SKM-1 treated with dmso at 0.1 percent for 144 hours (cell line): ENCODE data around the gene KCNAB2.

Experiments used
- DNase-seq: peaks from one replicate; lab custom pipeline; 2025; ENCODE audit not compliant: unreplicated experiment; lab: John Stamatoyannopoulos, UW

The KCNAB2 gene

DNA sequence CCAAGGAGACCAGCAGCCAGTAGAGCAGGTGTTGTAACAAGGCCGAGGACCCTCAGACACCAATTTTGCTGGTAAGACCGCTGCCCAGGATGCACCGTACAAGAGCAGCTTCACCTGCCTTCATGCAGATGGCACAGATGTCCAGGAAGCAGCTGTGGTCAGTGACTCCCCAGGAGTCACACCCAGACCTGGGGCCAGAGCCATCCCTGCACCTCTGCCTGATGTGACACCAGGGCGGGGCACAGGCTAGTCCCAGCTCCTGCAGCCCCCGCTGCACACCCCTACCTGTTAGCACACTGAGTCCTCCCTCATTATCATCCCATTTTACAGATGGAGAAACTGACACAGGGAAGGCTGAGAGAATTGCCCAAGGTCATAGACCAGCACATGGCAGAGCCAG is 16.3 kb upstream of the KCNAB2 start:
- no peak for DNase-seq

DNA sequence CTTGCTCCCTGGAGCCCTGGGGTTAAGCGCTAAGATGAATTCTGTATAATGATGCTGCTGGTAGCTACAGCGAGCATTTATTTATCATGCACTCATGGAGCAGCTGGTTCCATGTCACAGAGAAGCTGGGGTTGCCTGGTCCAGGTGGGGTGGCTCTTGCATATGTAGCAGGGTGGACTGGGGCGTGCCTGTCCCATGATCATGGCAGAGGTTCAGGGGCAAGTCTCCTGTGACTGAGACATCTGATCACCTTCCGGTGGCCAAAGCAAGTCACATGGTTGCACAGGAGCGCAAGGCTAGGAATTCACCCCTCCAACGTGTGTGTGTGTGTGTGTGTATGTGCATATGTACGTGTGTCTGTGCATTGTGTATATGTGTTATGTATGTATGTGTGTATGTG is 15.6 kb upstream of the KCNAB2 start:
- no peak for DNase-seq

DNA sequence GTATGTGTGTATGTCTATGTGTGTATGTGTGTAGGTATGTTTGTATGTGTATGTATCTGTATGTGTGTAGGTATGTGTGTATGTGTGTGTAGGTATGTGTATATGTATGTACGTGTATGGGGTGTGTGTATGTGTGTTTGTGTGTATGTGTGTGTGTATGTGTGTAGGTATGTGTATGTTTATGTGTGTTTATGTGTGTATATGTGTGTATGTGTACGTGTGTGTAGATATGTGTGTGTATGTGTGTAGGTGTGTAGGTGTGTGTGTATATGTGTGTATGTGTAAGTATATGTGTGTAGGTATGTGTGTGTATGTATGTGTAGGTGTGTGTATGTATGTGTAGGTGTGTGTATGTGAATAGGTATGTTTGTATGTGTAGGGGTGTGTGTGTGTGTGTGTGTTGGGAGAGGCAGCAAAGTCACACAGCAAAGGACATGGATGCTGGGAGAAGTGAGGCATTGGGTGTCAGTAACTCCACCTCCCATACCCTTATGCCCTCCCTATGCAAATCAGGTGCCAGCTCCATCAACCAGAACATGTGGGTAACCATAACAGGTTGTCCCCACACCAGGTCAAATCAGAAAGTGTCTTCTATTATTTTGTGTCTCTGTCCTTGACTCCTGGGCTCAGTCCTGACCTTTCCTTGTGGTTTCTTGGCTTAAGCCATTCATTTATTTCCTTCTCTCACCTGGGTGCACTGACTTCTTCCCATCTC is 15.0 kb upstream of the KCNAB2 start:
- DNase-seq: no peak

DNA sequence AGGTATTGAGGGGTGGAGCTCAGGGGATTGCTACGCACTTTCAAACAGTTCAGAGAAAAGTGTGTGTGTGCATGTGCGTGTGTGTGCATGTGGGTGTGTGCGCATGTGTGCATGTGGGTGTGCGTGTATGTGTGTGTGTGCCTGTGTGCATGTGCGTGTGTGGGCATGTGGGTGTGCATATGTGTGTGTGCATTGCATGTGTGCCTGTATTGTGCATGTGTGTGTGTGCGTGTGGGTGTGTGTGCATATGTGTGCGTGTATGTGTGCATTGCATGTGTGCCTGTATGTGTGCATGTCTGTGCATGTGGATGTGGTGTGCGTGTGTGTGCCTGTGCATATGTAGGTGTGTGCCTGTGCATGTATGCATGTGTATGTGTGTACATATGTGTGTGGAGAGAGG is 12.6 kb upstream of the KCNAB2 start:
- no peak for DNase-seq

DNA sequence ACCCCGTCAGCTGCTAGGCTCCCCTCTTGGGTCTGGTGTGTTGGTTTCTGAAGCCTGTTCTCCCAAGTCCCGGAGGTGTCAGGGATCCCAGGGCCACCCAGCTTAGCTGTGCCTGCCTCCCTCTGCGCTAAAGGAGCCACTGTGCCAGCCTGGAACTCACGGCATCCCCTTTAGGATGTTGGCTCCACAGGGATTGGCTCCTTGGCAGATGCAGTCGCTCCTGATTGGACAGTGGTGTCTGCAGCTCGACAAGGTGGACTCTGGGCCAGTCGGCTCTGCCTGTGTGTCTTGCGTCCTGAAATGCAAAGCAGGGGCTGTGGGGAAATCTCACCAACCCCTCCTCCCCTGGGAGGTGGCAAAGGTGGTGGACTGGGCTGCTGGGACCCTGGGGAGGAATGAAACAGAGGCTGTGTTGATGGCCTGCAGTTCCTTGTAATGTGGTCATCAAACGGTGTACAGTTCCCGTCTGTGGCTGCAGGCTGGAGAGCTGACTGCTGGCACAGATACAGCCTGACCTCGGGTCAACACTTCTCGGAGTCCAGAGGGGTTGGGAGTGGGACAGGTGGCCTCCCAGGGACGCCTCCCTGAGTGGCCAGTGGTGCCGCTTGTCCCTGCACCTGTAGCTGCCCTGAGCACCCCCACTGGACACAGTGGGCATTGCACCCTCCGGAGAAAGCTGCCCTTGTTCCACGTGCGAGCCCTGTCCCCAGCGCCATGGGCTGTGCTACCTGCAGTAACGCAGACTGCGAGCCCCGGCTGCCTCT is 11.5 kb upstream of the KCNAB2 start:
- no peak for DNase-seq

DNA sequence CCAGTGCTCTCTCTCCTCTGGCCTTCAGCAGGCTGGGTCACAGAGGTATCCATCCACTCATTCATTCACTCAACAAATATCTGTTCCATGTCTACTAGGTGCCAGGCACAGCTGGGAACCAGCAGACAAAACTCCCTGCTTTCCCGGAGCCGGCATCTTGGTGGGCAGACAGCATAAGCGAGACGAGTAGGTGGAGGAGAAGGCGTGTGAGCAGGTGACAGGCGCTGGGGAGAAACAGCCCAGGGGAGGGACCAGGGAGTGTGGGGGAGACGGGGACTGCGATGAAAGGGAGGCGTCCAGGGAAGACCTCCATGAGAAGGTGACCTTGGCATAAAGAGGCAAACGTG is 11.0 kb upstream of the KCNAB2 start:
- no peak for DNase-seq

DNA sequence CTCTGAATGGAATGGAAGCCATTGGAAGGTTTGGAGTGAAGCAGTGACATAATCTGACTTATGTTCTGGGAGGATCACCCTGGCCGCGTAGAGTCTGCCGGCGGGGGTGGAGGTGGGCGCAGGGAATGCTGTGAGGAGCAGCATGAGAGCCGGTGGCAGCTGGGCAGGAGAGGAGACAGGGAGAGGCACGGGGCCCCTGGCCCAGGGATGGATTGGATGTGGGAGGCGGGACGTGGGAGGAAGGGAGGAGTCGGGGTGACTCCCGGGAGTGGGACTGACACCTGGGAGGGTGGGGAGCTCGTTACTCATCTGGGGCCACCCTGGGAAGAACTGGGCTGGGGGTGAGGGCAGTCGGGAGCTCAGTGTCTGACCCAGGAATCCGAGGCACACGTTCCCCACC is 10.4 kb upstream of the KCNAB2 start:
- no peak for DNase-seq

DNA sequence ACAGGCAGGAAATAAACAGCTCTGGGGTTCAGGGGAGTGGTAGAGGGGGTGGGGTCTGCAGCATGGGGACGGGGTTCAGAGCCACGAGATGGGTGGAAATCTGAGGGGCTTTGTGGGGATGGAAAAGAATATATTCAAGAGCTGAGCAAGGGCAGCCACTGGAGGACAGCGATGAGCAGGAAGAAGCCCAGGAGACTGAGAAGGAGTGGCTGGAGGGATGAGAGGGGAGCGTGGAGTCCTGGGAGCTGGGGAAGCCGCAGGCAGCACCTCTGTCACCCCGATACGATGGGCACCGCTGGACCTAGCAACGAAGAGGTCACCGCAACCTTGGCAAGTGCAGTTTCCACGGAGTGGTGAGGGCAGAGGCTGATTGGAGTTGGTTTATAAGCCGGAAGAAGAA is 10.0 kb upstream of the KCNAB2 start:
- DNase-seq: no peak

DNA sequence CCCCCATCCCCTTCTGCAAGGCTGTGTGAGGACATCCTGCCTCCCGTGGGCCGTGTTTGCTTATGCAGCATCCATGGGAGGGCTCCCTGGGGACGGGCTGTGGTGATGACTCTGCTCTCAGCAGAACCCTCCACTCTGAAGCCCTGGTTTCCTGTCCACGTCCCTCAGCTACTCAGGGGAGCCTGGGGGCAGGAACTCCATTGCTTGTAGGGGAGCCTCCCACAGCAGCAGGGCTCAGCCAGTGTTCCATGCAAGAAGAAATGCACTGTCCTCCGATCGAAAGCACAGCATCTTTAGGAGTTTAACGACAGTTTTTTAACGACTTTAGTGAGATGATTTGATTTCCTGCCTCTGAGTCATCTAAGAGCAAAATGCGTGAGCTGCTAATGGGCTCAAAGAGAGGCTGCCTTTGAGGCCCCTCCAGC is 8.3 kb upstream of the KCNAB2 start:
- no peak for DNase-seq

DNA sequence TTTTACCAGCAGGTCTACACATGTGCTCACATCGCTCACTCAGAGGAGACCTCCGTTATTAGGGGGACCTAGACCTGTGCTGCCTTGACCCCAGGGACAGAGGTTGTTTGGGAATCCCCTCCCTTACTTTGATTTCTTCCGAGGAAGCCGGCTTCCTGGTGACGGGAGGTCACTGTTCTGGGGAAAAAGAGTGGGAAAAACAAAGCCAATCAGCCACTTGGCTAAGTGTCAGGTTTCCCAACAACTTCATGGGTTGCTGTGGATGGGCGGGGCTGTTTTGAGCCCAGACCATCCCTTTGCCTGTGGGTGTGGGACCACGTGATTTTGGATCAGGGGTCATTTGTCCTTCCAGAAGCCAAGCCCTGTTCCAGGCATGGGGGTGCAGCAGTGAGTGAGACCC is 7.1 kb upstream of the KCNAB2 start:
- no peak for DNase-seq

DNA sequence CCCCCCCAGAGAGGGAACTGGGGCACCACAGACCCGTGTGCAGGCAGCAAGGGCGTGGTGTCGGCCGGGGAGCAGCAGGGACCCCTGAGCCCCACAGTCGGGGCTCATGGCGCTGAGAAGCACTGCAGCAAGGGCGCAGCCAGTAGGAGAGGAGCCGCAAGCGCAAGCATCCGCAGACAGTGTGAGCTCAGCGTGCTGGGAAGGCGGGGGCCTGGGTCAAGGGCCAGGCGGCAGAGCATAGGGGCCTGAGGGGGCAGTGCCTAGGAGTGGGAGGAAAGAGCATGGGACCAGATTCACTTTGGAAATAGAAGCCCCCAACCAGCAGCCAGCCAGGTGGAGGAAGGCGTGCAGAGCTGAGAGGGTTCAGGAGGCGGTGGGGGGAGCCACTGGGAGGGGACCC is 6.7 kb upstream of the KCNAB2 start:
- no peak for DNase-seq

DNA sequence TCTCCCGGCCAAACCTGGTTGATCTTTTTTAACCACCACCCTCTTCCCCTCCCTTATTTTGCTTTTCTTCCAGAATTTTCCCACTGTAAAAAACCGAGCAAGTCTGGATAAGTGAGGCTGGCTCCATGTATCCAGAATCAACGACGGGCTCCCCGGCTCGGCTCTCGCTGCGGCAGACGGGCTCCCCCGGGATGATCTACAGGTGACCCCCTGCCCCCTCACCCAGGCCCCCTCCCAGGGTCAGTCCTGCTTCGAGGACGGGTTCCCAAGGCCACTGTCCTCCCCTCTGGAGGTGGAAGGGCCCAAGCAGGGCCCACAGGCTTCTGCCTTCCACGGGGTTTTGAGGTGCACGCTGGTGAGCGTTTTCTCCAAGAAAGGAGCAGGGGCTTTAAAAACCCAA is 5.2 kb upstream of the KCNAB2 start:
- no peak for DNase-seq

DNA sequence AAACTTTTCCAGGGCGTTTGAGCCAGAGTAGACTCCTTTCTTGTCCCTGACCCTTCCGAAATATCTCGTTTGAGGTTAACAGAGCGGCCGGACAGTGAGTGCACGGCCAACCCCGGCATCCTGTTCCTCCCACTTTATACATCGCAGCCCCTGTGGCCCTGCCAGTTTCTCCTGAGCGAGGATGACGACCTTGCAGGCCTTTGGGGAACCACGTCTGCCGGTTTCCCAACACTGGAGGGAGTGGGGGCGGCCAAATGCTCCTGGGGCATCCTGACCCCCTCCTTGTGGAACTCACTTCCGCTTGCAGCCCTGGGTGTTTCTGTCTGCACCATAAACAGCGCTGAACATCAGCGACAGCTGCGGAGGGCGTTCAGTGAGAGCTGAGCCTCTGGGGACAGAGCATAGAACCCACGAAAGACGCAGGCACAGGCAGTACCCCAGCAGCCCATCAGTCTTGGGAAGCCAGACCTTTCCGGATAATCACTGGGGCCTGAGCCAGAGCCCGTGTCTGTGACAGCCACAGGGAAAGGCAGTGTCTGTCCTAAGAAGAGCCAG is 4.8 kb upstream of the KCNAB2 start:
- no peak for DNase-seq

DNA sequence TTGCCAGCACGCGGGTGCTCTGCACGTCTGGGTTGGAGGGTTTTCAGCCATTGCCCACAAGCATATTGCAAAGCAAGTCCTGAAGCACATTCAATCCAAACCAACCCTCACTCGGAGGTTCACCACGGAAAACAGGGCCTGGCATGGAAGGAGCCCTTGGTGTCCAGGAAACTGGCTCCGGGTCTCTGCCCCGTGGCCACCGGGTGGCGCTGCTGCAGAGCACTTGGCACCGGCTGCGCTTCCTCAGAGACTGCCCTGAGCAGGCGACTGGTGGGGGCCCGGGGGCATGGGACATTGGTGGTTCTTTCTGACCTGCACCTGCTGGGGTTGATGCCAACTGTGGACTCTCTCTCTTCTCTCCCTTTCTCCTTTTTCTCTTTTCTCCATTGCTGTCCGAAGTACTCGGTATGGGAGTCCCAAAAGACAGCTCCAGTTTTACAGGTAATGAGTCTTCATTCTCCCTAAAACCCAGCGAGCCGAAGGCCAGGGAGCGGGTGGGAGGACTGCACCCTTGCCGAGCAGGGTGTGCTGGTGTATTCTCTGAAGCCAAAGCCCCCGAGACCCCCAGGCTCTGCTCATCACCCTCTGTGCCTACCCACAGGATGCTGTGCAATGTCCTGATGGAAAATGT is 4.1 kb upstream of the KCNAB2 start:
- no peak for DNase-seq

DNA sequence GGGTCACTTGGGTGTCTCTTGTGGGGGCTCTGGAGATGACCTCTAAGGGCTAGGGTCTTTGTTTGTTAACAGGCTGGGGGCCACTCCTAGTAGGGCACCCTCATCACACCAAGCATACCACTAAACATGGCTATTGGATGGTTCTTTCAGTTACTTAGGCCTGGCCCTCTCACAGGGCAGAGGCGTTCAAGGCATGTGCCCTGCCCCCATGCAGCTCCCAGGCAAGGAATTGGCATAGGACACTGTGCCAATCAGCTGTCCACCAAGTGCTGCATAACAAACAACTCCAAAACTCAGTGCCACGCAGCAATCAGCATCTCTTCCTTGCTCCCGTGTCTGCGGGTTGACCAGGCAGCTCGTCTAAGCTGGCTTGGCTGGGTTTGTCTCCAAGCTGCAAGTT is 2.1 kb upstream of the KCNAB2 start:
- no peak for DNase-seq

DNA sequence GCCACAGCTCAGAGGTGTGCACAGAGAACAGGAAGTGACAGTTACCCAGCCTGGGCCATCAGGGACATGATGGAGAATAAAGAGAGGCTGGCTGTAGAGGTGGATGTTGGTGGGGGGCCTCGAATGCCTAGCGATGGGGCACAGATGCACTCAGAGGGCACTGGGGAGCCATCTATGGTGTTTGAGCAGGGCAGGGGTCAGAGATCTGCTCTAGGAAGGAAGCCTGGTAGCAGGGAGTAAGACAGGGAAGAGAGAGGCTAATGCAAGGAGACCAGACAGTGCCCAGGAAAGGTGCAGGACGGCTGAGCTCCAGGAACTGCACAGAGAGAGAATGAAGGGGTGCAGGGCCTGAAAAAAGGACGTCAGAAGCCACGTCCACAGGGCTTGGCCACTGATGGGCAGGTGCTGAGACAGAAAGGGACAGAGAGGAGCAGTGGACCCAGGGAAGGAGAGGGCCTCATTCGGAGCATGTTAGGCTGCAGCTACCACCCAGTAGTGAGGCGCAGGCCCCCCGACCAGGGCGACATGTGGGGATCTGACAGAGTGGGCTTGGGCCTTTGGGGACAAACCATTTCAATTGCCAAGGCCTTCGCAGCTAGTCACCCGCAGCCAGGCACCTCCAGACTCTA is 1.1 kb upstream of the KCNAB2 start:
- no peak for DNase-seq

DNA sequence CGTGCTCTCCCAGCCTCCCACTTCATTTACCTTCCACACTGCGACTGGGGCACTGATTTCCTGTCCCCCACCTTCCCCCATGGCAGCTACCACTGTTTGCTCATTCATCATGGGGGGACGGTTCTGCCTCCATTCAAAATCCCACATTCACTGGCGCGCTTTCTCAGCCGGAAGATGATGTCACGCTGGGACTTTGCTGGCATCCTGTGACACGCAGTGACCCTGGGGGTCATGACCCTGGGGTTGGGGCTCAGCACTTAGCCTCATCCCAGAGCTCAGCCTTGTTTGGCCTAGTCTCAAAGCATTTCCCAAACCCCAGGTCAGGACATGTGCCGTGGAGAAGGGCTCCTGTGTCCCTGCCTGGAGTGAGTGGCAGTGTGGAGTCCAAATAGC is 582 bp upstream of the KCNAB2 start:
- DNase-seq: no peak

DNA sequence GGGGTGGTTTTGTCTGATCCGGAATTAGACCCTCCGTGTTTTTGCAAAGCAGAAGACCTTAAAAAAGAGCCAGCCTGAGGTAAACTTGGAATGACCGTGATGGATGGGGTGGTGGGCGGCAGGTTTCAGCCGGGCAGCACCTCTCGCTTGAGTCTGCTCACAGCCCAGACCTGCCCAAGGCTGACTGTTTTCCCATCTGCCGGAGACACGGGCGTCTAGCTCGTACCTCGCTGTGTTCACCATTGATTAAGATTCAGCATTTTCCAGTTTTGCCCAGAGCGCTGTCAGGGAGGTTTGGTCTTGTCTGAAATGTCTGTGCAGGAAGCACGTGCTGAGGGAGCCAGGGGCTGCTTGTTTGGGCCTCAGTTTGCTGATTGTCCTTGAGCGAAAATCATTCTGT is 591 bp downstream of the KCNAB2 start:
- no peak for DNase-seq

DNA sequence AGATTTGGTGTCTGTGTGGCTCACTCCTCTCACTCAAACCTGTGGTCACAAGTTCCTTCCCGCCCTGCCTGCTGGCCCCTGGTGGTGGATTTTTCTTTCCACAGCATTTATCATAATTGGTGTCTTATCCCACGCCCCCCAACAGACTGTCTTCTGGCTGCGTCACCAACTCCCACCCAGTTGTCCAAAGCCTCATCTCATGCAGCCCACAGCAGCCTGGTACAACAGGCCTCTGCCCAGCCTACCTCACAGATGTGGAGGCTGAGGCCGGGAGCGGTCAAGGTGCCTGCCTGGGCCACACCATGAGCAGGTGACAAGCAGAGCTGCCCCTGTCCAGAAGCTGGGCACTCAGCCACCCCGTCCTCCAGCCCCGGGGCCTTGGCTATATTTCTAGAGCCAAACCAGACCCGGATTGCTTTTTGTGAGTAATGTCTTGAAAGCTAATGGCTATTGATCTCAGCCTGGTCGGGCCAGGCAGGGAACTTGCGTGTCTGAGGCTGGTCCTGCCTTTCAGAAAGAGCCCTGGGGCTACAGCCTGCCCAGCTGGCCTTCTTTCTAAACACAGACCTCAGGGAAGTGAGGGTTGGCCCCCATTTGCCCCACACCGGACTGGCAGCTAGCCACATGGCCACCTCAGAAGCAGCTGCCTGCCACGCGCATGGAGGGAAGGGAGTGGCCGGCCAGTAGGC is 2.6 kb downstream of the KCNAB2 start:
- no peak for DNase-seq

DNA sequence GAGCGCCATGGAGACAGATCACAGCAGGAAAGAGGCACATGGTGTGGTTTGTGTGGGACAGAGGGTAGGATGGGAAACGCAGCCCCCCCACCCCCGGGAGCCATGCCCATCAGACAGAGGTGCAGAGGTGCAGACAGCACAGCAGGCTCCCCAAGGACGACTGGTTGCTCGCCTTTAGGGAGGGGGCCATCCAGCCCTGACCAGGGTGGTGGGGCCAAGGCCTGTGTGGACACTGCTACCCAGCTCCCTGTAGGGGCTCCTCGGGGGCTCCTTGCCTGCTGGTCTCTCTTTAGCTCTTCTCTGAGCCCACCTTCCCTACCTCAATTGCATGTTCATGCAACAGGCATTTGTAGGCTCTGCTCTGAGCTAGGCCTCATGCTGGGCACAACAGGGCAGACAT is 3.7 kb downstream of the KCNAB2 start:
- no peak for DNase-seq

DNA sequence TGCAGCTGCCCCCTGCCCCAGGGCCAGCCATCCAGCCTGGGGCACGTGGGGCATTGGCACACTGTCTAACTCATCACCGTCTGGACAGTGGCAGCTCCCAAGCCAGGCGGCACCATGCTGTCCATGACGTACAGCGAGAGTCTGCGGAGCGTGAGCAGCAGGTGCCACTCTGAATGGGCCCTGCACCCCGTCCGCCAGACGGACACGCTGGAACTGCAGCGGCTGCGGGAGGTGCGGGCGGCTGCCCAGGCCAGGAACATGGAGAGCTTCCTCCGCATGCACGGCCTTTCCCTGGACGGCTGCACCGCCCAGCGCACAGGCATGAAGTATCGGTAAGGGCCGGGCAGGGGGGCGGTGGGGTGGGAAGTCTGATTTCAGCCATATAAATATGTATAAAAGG is 5.7 kb downstream of the KCNAB2 start:
- DNase-seq: no peak
